ENCODE measurements around the gene BMI1. TPM values are rescaled to one million over a fixed set of nuclear protein-coding genes. Genes with fewer than 3 reads are reported as not detected.

BMI1 gene
- total and polyA plus RNA-seq, 10 donors = 26.9 to 89.7 (median 64.2) TPM

- no peaks in the 10 kb centered on the region for H3K9me3 ChIP-seq
- intact Hi-C loops (cut with DNase I; ENCODE audit: low total_unique reads) = no loop called here
- H3K4me3 ChIP-seq = peak overlapping the region in 1 of 8 donors; percentile 90
- TF ChIP-seq POLR2A (IDR thresholded peaks at IDR 0.05) = no peak
- no peak for DNase-seq
- peaks cover 0 to 22% (median 11%) of the 10 kb centered on the region in 6 donors for H3K36me3 ChIP-seq
- peaks cover 0 to 39% (median 0%) of the 10 kb centered on the region in 7 donors for H3K27me3 ChIP-seq (replicated peaks in 1 of 7)
- H3K4me1 ChIP-seq = peaks cover 30 to 65% (median 54%) of the 10 kb centered on the region in 6 donors
- WGBS, 5 donors = 82 to 88% (median 87%) methylated on average over 5 of the region's 5 CpGs
- peak overlapping the region in 1 of 8 donors; percentile 0 for H3K27ac ChIP-seq
These were observed 2.8 kb downstream of the BMI1 start for GRCh38 chr10:22323538-22324305.

- 63 to 77% (median 74%) methylated on average over 4 of the region's 4 CpGs for WGBS, 5 donors
- Histone ChIP-seq H3K36me3 (peaks cover 0 to 28% (median 18%) of the 10 kb centered on the region in 6 donors), H3K4me1 (peaks cover 27 to 58% (median 52%) of the 10 kb centered on the region in 6 donors), H3K4me3 (peak overlapping the region in 4 of 8 donors; percentile 59 to 90 (median 66)), H3K27ac (peak overlapping the region in 4 of 8 donors; percentile 36 to 84 (median 80)), H3K9me3 (no peaks in the 10 kb centered on the region), H3K27me3 (replicated peaks in 1 of 7) (peaks cover 0 to 39% (median 0%) of the 10 kb centered on the region in 7 donors)
- intact Hi-C loops (cut with DNase I; ENCODE audit: low total_unique reads) = no loop called here
- TF ChIP-seq POLR2AphosphoS5 (IDR thresholded peaks at IDR 0.05) (no peak), CTCF (IDR thresholded peaks at IDR 0.05 in 8 of 11, conservative IDR thresholded peaks at IDR 0.05 in 3 of 11) (no peak), POLR2A (IDR thresholded peaks at IDR 0.05) (no peak)
- DNase-seq = no peak
These were observed 3.5 kb downstream of the BMI1 start for GRCh38 chr10:22324413-22324812.

GRCh38 chr10:22324893-22325271, 4.0 kb downstream of the BMI1 start:
- no peak for TF ChIP-seq POLR2A (IDR thresholded peaks at IDR 0.05)
- TF ChIP-seq CTCF (IDR thresholded peaks at IDR 0.05 in 8 of 11, conservative IDR thresholded peaks at IDR 0.05 in 3 of 11) = no peak
- TF ChIP-seq POLR2AphosphoS5 (IDR thresholded peaks at IDR 0.05) = no peak
- Histone ChIP-seq H3K27me3 (replicated peaks in 1 of 7) (peaks cover 0 to 39% (median 0%) of the 10 kb centered on the region in 7 donors), H3K4me1 (peaks cover 25 to 53% (median 47%) of the 10 kb centered on the region in 6 donors), H3K4me3 (peak overlapping the region; percentile 39 to 90 (median 64)), H3K27ac (peak overlapping the region; percentile 36 to 84 (median 76)), H3K9me3 (no peaks in the 10 kb centered on the region), H3K36me3 (peaks cover 0 to 33% (median 22%) of the 10 kb centered on the region in 6 donors)
- no peak for DNase-seq
- 3 to 5% (median 4%) methylated on average over 9 of the region's 9 CpGs for WGBS, 5 donors
- intact Hi-C loops (cut with DNase I; ENCODE audit: low total_unique reads) = no loop called here

GRCh38 chr10:22325272-22326144, 4.6 kb downstream of the BMI1 start:
- H3K4me1 ChIP-seq = peaks cover 23 to 49% (median 44%) of the 10 kb centered on the region in 6 donors
- peak overlapping the region; percentile 58 to 84 (median 76) for H3K27ac ChIP-seq
- peaks cover 0 to 39% (median 0%) of the 10 kb centered on the region in 7 donors for H3K27me3 ChIP-seq (replicated peaks in 1 of 7)
- WGBS, 5 donors = 0 to 3% (median 1%) methylated on average over 33 to 92 of the region's 92 CpGs
- peak overlapping the region; percentile 47 to 90 (median 64) for H3K4me3 ChIP-seq
- intact Hi-C loops (cut with DNase I; ENCODE audit: low total_unique reads) = no loop called here
- peaks cover 0 to 39% (median 27%) of the 10 kb centered on the region in 6 donors for H3K36me3 ChIP-seq
- H3K9me3 ChIP-seq = no peaks in the 10 kb centered on the region
- peak; percentile 39 to 70 (median 67) for TF ChIP-seq POLR2AphosphoS5 (IDR thresholded peaks at IDR 0.05)
- no peak for TF ChIP-seq POLR2A (IDR thresholded peaks at IDR 0.05)
- peak; percentile 93 for DNase-seq

All from spleen (tissue), 11 donors.